IPS DF 19.7 (cell line): Measurements from ENCODE around the gene AHR.
"Not testable (repeated sequence)": the region's sequence is repeated elsewhere in the genome, so short reads cannot be mapped to it uniquely, and the experiment has no call there.

Experiments
- DNase-seq: peaks from one replicate; pipeline ENCODE4 v3.0.0-alpha.2; 2013; ENCODE audit warnings: low read depth, low spot score

AHR gene

GRCh38 chr7:17339952-17340351, 41.5 kb downstream of the AHR start:
- no peak for DNase-seq

- peak; percentile 15 for DNase-seq
Observed at GRCh38 chr7:17340655-17341054, 42.2 kb downstream of the AHR start.

GRCh38 chr7:17342756-17343155, 44.3 kb downstream of the AHR start:
- DNase-seq = no peak

GRCh38 chr7:17347401-17347800, 48.9 kb downstream of the AHR start:
- DNase-seq = no peak

GRCh38 chr7:17348932-17349331, 50.5 kb downstream of the AHR start:
- DNase-seq = not testable (repeated sequence)

- DNase-seq = not testable (repeated sequence)
Observed at GRCh38 chr7:17350321-17350720, 51.9 kb downstream of the AHR start.

- not testable (repeated sequence) for DNase-seq
Observed at GRCh38 chr7:17353650-17354419, 55.4 kb downstream of the AHR start.

- no peak for DNase-seq
Observed at GRCh38 chr7:17354473-17354872, 56.0 kb downstream of the AHR start.

- no peak for DNase-seq
Observed at GRCh38 chr7:17355050-17355449, 56.6 kb downstream of the AHR start.

GRCh38 chr7:17357952-17358351, 59.5 kb downstream of the AHR start:
- peak; percentile 25 for DNase-seq

GRCh38 chr7:17359610-17360009, 61.2 kb downstream of the AHR start:
- DNase-seq = no peak

- DNase-seq = no peak
Observed at GRCh38 chr7:17362439-17363105, 64.1 kb downstream of the AHR start.

GRCh38 chr7:17364671-17365070, 66.2 kb downstream of the AHR start:
- DNase-seq = no peak

GRCh38 chr7:17365775-17366174, 67.3 kb downstream of the AHR start:
- DNase-seq = no peak

- DNase-seq = no peak
Observed at GRCh38 chr7:17367502-17367901, 69.0 kb downstream of the AHR start.

- DNase-seq = no peak
Observed at GRCh38 chr7:17368856-17369524, 70.5 kb downstream of the AHR start.

- no peak for DNase-seq
Observed at GRCh38 chr7:17369691-17370426, 71.4 kb downstream of the AHR start.

GRCh38 chr7:17370901-17371585, 72.6 kb downstream of the AHR start:
- no peak for DNase-seq

GRCh38 chr7:17371671-17372524, 73.4 kb downstream of the AHR start:
- no peak for DNase-seq

- no peak for DNase-seq
Observed at GRCh38 chr7:17374157-17374556, 75.7 kb downstream of the AHR start.
